ENCODE measurements around the gene CCR1. TPM values are rescaled to one million over a fixed set of nuclear protein-coding genes. Genes with fewer than 3 reads are reported as not detected.
A peak's percentile ranks its signal among the peaks of the same experiment; 100 is the strongest.

The CCR1 gene
- total RNA-seq, 1 donor from 2014 or later = 0.20 TPM

DNA sequence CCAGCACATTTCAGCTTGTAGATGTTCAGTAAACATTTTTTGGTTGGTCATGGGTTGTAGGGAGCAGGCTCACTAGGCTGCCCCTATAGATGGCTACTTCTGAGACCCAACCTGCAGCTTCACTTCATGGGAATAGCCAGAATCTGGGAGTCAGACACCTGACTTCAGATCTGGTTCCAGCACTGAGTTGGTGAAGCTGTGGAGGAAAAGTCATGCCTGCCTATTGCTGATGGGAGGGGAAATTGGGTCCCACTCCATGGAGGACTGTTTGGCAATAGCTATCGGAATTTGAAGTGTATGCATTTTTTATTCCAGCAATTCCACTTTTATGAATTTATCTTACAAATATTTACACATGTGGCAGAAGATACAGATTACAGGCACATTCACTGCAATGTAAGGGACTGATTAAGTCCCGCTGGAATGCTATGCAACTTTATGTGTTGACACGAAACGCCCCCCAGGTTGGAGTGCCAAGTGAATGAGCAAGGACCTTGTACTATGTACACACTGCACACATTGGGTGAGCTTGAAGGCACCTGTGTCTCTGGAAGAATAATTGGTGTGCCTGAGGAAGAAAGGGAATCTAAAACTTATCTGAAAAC is 7.8 kb upstream of the CCR1 start:
- no peak overlapping the region for H3K4me3 Mint-ChIP-seq (ENCODE audit: unreplicated experiment)
- no peak overlapping the region for H3K27ac Mint-ChIP-seq (ENCODE audit: unreplicated experiment)
- no peaks in the 10 kb centered on the region for H3K4me1 Mint-ChIP-seq (ENCODE audit: low read depth, unreplicated experiment)
- H3K4me1 ChIP-seq (ENCODE audit: insufficient read depth, low read length) = no peaks in the 10 kb centered on the region
- H3K27ac ChIP-seq (ENCODE audit: low read depth, low read length) = no peak overlapping the region
- no peak overlapping the region for H3K9ac ChIP-seq (ENCODE audit: low read length)
- H4K20me1 ChIP-seq (ENCODE audit: insufficient read depth, low read length) = no peaks in the 10 kb centered on the region
- no peak overlapping the region for H3K4me2 ChIP-seq (ENCODE audit: low read length)
- H3K36me3 Mint-ChIP-seq (ENCODE audit: low read depth, unreplicated experiment) = no peaks in the 10 kb centered on the region
- H3K27me3 Mint-ChIP-seq (ENCODE audit: low read depth, unreplicated experiment) = peaks cover 2% of the 10 kb centered on the region
- H3K9me3 ChIP-seq (ENCODE audit: insufficient read depth, low read depth, low read length) = no peaks in the 10 kb centered on the region
- no peaks in the 10 kb centered on the region for H3K9me3 Mint-ChIP-seq (ENCODE audit: unreplicated experiment)
- H2AFZ ChIP-seq (ENCODE audit: low read depth, low read length) = no peak overlapping the region
- H3K4me3 ChIP-seq (ENCODE audit: insufficient read depth, low read depth, low read length) = no peak overlapping the region
- H3K79me2 ChIP-seq (ENCODE audit: insufficient read depth, low read length) = no peaks in the 10 kb centered on the region
- peak; percentile 2 for DNase-seq (ENCODE audit: low read depth)
- H3K36me3 ChIP-seq (ENCODE audit: insufficient read depth, low read length) = no peaks in the 10 kb centered on the region
- no peak for TF ChIP-seq EZH2 (IDR thresholded peaks at IDR 0.05; ENCODE audit: insufficient read depth, low read length)
- TF ChIP-seq, protein P1, sequence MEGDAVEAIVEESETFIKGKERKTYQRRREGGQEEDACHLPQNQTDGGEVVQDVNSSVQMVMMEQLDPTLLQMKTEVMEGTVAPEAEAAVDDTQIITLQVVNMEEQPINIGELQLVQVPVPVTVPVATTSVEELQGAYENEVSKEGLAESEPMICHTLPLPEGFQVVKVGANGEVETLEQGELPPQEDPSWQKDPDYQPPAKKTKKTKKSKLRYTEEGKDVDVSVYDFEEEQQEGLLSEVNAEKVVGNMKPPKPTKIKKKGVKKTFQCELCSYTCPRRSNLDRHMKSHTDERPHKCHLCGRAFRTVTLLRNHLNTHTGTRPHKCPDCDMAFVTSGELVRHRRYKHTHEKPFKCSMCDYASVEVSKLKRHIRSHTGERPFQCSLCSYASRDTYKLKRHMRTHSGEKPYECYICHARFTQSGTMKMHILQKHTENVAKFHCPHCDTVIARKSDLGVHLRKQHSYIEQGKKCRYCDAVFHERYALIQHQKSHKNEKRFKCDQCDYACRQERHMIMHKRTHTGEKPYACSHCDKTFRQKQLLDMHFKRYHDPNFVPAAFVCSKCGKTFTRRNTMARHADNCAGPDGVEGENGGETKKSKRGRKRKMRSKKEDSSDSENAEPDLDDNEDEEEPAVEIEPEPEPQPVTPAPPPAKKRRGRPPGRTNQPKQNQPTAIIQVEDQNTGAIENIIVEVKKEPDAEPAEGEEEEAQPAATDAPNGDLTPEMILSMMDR (IDR thresholded peaks at IDR 0.05; ENCODE audit: insufficient read depth, low read depth, low read length) = no peak
- peaks cover 8% of the 10 kb centered on the region for H3K27me3 ChIP-seq (ENCODE audit: insufficient read depth, low read length)
- FAIRE-seq = no peak

GRCh38 chr3:46214751-46215352 is 6.7 kb upstream of the CCR1 start:
- Histone ChIP-seq H3K79me2 (ENCODE audit: insufficient read depth, low read length) (no peaks in the 10 kb centered on the region), H3K9me3 (ENCODE audit: insufficient read depth, low read depth, low read length) (no peaks in the 10 kb centered on the region), H4K20me1 (ENCODE audit: insufficient read depth, low read length) (no peaks in the 10 kb centered on the region), H3K36me3 (ENCODE audit: insufficient read depth, low read length) (no peaks in the 10 kb centered on the region), H2AFZ (ENCODE audit: low read depth, low read length) (no peak overlapping the region), H3K27me3 (ENCODE audit: insufficient read depth, low read length) (peaks cover 8% of the 10 kb centered on the region), H3K4me2 (ENCODE audit: low read length) (no peak overlapping the region), H3K9ac (ENCODE audit: low read length) (no peak overlapping the region), H3K27ac (ENCODE audit: low read depth, low read length) (no peak overlapping the region), H3K4me1 (ENCODE audit: insufficient read depth, low read length) (no peaks in the 10 kb centered on the region), H3K4me3 (ENCODE audit: insufficient read depth, low read depth, low read length) (no peak overlapping the region)
- no peak for DNase-seq (ENCODE audit: low read depth)
- no peak overlapping the region for H3K4me3 Mint-ChIP-seq (ENCODE audit: unreplicated experiment)
- no peaks in the 10 kb centered on the region for H3K9me3 Mint-ChIP-seq (ENCODE audit: unreplicated experiment)
- no peak overlapping the region for H3K27ac Mint-ChIP-seq (ENCODE audit: unreplicated experiment)
- no peaks in the 10 kb centered on the region for H3K27me3 Mint-ChIP-seq (ENCODE audit: low read depth, unreplicated experiment)
- no peaks in the 10 kb centered on the region for H3K36me3 Mint-ChIP-seq (ENCODE audit: low read depth, unreplicated experiment)
- H3K4me1 Mint-ChIP-seq (ENCODE audit: low read depth, unreplicated experiment) = no peaks in the 10 kb centered on the region
- TF ChIP-seq, protein P1 (IDR thresholded peaks at IDR 0.05; ENCODE audit: insufficient read depth, low read depth, low read length) = peak; percentile 5
- TF ChIP-seq EZH2 (IDR thresholded peaks at IDR 0.05; ENCODE audit: insufficient read depth, low read length) = no peak
- no peak for FAIRE-seq

DNA sequence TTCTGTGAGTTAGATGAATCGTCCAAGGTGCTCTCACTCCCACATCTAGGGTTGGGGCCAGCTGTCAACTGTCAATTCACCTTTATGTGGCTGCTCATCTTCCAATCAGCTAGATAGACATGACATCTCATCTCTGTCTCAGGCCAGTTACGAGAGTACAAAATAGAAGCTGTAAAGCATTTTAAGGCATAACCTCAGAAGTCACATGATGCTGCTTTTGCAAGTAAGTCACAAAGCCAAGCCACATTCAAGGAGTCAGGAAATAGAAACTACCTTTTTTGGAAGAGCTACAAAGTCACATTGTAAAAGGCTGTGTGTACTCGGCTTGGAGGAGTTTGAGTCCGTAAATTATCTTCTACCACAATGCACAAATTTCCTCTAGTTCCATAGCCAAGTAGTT is 5.1 kb upstream of the CCR1 start:
- H3K27me3 Mint-ChIP-seq (ENCODE audit: low read depth, unreplicated experiment) = no peaks in the 10 kb centered on the region
- H3K27ac Mint-ChIP-seq (ENCODE audit: unreplicated experiment) = no peak overlapping the region
- Histone ChIP-seq H3K4me1 (ENCODE audit: insufficient read depth, low read length) (no peaks in the 10 kb centered on the region), H3K79me2 (ENCODE audit: insufficient read depth, low read length) (no peaks in the 10 kb centered on the region), H3K4me3 (ENCODE audit: insufficient read depth, low read depth, low read length) (no peak overlapping the region), H3K27ac (ENCODE audit: low read depth, low read length) (no peak overlapping the region), H3K36me3 (ENCODE audit: insufficient read depth, low read length) (no peaks in the 10 kb centered on the region), H4K20me1 (ENCODE audit: insufficient read depth, low read length) (no peaks in the 10 kb centered on the region), H3K27me3 (ENCODE audit: insufficient read depth, low read length) (peaks cover 8% of the 10 kb centered on the region), H3K9me3 (ENCODE audit: insufficient read depth, low read depth, low read length) (no peaks in the 10 kb centered on the region), H2AFZ (ENCODE audit: low read depth, low read length) (no peak overlapping the region), H3K4me2 (ENCODE audit: low read length) (no peak overlapping the region), H3K9ac (ENCODE audit: low read length) (no peak overlapping the region)
- DNase-seq (ENCODE audit: low read depth) = no peak
- no peak for TF ChIP-seq EZH2 (IDR thresholded peaks at IDR 0.05; ENCODE audit: insufficient read depth, low read length)
- TF ChIP-seq, protein P1 (IDR thresholded peaks at IDR 0.05; ENCODE audit: insufficient read depth, low read depth, low read length) = no peak
- H3K4me3 Mint-ChIP-seq (ENCODE audit: unreplicated experiment) = no peak overlapping the region
- FAIRE-seq = no peak
- no peaks in the 10 kb centered on the region for H3K9me3 Mint-ChIP-seq (ENCODE audit: unreplicated experiment)
- no peaks in the 10 kb centered on the region for H3K36me3 Mint-ChIP-seq (ENCODE audit: low read depth, unreplicated experiment)
- H3K4me1 Mint-ChIP-seq (ENCODE audit: low read depth, unreplicated experiment) = peaks cover 4% of the 10 kb centered on the region

All from astrocyte (in vitro differentiated cells and primary cell).